Effector CD8-positive, alpha-beta T cell (primary cell): ENCODE data around the gene SNX13.

Source experiments
- DNase-seq: peaks from one replicate; lab custom pipeline; 2025; lab: John Stamatoyannopoulos, UW

Gene SNX13

DNA sequence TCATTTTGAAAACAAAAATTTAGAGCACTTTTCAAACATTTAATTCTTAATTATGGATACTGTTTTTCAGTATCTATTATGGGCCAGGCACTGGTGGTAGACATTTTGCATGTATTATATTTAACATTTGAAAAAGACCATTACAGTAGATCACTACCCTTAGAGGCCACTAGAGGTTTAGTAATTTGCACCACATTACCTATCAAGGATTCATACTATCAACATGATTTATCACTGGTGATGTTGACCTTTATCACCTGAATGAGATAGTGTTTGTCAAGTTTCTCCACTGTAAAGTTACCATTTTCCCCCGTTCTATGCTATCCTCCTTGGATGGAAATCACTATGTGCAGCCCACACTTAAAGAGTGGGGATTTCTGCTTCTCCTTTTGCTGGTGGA is 4.4 kb upstream of the SNX13 start:
- DNase-seq: no peak

GRCh38 chr7:17943006-17943405 is 2.7 kb upstream of the SNX13 start:
- DNase-seq: no peak

DNA sequence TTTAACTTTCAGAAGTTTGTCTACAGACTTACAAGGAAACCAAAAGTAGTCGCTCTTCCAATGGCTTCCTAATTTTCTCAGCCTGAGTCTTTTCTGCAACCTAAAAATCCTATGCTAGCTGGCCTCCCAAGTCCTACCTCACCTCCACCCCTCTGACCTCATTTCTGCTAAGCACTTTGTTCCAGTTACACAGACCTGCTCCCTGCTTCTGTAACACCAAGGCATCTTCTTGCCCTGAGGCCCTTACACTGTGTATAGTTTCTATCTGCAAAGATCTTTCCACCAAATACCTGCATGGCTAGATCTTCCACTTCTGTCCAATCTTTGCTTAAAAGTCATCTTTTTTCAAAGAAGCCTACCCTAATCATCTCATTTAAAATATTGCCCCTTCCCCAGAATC is 1.9 kb upstream of the SNX13 start:
- DNase-seq: no peak

DNA sequence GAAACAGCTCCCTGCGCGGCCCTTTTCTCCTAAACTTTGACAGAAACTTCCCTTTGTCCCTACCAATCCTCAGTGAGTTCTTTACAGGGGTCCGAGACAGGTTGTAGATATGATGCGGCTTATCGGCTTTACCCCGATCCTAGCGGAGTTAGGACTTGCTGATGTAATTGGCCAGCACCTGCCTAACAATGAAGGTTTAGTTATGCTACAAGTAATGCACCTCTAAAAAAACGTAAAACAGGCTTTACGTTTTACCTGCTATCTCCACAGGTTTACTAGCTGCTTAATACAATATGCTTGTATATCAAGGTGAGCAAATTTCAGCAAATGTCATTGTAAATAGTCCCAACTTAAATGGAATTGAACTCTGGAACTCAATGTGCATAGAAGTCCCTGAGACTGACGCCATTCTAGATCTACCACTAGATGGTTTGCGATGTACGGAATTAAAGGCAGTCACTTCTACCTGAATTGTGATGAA is 697 bp upstream of the SNX13 start:
- no peak for DNase-seq

DNA sequence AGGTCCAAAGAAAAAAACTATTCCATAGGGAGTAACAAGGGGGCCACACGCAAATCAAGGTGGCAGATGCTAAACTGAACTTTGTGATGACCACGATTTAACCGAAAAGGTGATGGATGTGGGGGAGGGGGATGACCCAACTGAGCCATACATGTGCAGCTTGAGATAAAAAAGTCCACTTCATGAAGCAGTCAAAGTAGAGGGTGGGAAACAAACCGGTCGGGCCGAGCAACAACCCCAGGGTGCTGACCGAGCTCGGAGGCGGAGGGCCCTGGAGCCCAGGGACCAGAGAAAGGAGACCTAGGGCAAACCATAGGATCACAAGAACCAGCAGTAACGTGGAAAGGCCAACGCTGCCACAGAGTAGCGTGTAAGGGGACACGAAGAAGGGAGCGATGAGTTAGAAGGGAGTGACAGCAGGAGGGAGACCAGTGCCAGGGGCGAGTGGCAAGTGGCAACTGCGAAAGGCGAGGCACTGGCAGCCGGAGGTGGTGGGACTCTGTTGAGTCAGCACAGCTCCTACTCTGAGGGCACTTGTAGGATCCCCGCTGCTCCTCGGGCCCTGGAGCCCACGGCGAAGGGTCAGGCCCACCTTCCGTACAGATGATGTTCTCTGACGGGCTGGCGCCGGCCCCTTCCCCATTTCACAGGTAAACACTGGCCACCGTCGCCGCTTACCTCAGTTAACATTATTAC is 540 bp downstream of the SNX13 start:
- DNase-seq: peak; percentile 28

- no peak for DNase-seq
Observed at GRCh38 chr7:17939211-17939605, 1.1 kb downstream of the SNX13 start.

DNA sequence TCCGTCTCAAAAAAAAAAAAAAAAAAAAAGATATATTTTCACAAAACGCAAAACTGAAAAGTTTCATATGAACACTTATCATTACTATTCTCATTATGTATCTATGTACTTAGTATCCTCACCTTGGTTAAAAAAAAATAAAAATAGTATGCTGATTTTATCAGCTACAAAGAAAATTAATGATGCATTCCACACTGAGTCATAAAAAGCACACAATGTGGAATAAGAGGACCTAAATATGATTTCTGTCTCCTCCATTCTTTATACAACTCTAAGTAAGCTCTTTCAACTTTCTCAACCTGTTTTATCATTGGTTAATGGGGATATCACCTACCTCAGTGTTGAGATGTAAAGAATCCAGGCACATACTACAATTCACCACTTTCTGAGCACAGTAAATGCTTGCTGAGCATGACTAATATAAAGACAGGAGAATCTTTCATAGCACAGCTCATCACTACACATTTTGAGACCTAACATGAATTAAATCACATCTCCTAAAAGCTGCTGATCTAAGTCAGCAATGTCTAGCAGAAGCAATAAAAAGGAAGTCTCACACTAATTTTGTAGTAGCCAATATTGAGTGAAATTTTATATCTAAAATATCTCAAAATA is 2.7 kb downstream of the SNX13 start:
- no peak for DNase-seq

GRCh38 chr7:17936321-17936720 is 4.0 kb downstream of the SNX13 start:
- no peak for DNase-seq

DNA sequence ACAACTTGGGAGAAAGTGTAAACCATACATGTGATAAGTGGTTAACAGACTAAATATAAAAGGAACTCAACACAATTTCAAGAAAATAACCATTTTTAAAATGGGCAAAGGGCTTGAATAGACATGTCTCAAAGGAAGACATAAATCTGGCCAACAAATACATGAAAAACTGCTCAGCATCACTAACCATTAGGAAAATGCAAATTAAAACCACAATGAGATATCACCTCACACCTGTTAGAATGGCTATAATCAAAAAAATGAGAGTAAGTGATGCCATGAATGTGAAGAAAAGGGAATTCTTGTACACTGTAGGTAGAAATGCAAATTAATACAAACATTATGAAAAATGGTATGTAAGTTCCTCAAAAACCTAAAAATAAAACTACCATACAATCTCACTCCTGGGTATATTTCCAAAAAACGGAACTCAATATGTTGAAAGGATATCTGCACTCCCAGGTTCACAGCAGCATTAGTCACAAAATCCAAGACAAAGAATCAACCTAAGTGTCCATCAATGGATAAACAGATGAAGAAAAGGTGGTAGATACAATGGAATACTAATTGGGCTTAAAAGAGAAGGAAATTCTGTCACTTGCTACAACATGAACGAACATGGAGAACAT is 5.6 kb downstream of the SNX13 start:
- no peak for DNase-seq

GRCh38 chr7:17934094-17934493 is 6.2 kb downstream of the SNX13 start:
- no peak for DNase-seq

DNA sequence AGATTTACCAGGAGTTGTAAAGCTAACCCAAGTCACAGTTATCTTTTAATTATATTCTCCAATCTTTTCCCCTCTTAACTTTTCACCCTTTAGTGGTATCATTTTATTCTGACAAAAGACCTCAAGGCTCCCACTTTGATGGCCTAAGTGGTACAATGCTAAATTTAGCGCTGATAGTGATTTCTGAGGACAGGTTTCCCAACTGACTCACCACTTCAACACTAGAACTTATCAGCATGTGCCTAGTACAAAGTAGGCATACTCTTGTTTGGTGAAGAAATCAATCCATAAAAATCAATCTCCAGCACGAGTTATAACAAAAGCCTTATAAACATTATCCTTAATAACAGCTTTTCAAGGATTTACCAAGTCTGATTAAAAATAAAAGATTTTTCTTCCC is 7.5 kb downstream of the SNX13 start:
- no peak for DNase-seq

- no peak for DNase-seq
Observed at GRCh38 chr7:17931069-17931468, 9.2 kb downstream of the SNX13 start.

DNA sequence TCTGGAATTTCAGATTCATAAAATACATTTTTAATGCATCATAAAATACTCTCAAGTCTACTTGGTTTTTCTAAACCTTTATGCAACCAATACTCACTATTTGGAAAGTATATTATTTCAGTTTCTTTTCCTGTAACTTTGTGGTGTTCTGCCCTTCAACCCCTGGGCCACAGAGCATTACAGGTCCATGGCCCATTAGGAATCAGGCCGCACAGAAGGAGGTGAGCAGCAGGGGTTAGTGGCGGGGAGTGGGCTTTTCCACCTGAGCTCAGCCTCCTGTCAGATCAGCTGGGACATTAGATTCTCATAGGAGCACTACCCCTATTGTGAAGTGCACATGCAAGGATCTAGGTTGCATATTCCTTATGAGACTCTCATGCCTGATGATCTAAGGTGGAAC is 9.7 kb downstream of the SNX13 start:
- no peak for DNase-seq

DNA sequence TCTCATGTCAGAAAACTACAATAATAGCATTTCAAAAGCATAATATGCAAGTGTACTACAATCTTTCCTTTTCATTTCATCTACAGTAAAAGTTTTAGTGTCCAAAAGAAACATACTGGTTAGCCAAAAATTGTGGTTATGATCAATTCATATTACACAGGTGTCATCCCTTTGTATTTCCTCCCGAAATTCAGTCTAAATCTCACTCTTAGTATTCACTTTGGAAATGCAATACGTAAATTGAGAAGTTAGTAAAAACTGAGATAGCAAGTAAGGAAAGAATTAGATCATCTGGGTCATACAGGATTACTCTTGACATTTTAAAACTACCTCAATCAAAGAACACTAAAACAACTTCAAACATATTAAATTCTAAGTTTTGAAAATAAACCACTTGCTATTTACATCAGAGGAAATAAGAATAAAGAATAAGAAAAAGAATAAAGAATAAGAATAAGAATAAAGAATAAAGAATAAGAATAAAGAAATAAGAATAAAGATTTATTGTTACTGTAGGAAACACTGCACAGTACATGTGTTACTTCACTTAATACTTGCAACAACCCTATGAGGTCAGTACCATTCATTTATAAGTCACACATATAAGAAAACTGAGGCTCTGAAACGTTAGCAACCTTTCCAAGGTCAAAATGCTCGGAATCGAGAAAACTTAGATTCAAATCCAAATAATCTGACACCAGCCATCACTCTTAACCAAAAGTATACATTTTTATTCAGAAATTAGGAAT is 10.5 kb downstream of the SNX13 start:
- DNase-seq: no peak

DNA sequence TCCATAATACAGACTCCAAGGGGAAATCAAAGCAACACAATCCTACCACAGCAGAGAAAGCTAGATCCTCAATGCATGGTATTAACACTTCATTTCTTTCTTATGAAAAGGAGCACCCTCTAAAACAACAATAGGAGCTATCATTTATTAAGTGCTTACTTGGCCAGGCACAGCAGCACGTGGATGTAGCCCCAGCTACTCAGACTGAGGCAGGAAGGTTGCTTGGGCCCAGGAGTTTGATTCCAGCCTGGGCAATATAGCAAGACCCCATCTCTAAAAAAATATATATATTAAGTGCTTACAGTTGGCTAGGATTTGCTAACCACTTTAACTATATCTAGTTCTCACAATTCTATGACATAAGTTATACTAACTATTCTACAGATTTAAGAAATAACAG is 12.2 kb downstream of the SNX13 start:
- no peak for DNase-seq

GRCh38 chr7:17921857-17922416 is 18.4 kb downstream of the SNX13 start:
- DNase-seq: no peak

DNA sequence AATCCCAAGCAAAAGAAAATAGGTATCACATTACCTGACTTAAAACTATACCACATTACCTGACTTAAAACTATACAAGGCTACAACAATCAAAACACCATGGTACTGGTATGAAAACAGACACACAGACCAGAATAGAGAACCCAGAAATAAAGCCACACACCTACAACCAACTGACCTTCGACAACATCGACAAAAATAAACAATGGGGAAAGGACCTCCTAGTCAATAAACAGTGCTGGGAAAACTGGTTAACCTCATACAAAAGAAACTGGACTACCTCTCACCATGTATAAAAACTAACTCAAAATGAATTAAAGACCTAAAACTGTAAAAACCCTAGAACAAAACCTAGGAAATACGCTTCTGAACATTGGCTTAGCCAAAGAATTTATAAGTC is 22.5 kb downstream of the SNX13 start:
- no peak for DNase-seq

DNA sequence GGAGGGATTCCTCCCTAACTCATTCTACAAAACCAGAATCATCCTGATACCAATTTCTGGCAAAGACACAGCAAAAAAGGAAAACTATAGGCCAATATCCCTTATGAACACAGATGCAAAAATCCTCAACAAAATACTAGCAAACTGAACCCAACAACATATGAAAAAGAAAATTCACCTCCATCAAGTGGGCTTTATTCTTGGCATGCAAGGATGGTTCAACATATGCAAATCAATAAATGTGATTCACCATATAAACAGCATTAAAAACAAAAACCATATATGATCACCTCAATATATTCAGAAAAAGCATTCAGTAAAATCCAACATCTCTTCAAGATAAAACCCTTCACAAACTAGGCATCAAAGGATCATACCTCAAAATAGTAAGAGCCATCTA is 23.5 kb downstream of the SNX13 start:
- no peak for DNase-seq

DNA sequence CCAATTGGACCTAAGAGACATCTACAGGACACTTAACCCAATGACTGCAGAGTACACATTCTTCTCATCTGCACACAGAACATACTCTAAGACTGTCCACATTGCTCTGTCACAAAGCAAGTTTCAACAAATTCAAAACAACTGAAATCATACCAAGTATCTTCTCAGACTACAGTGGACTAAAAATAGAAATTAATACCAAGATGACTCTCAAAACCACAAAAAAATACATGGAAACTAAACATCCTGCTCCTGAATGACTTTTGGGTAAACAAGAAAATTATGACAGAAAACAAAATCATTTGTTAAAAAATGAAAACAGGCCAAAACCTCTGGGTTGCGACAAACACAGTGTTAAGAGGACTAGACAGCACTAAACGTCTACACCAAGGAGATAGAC is 24.5 kb downstream of the SNX13 start:
- DNase-seq: no peak

GRCh38 chr7:17915168-17915567 is 25.1 kb downstream of the SNX13 start:
- no peak for DNase-seq

DNA sequence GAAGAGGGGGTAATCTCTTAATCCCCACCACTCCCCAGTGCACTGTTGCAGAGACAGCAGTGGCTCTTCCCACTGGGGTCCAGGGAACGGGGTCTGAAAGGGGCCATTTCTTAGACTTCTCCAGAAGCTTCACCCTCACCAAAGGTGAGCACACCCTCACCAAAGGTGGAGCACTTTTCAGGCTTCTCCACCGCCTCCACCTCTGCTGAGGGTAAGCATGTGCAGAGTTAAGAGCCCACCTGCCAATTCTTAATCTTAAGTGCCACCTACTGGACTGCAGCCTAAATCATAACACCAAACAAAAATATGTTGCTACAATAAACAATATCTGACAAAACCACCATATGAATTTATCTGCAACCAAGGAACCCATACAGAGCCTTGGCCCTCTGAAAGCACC is 27.0 kb downstream of the SNX13 start:
- DNase-seq: no peak

DNA sequence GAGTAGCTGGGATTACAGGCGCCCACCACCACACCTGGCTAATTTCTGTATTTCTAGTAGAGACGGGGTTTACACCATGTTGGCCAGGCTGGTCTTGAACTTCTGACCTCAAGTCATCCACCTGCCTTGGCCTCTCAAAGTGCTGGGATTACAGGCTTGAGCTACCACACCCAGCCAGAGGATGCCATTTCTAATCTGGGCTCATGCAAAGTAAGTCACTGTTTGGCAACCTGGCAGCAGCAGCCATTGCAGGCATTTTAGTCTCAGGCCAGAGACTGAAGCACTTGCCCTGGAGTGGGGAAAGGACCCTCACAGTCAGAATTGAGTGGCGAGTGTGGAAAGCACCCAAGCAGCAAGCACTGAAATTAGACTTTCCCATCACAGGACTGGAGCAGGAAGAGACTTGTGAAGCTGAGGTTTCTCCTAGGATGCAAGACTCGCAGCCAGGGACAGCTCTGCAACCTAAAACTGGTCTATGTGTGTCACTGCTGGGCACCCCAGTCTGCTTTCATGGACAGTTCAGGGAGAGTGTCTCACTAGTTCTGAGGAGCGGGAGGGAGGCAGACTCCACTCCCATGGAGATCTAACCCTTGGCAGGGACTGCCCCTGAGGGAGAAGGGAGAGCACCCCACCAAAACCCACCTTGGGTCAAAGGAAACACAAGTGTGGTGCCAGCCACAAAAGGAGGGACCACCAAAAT is 27.6 kb downstream of the SNX13 start:
- no peak for DNase-seq
